Urothelium cell line (cell line): ENCODE data around the gene SSBP2.
"Not testable (repeated sequence)": the region's sequence is repeated elsewhere in the genome, so short reads cannot be mapped to it uniquely, and the experiment has no call there.

Source experiments
- DNase-seq: peaks from one replicate; pipeline ENCODE4 v3.0.0; 2011; ENCODE audit warnings: low spot score, mixed read lengths
- FAIRE-seq: peaks from 2 replicates; lab custom pipeline; 2011; peaks lifted over from hg19 to GRCh38; lab: Jason Lieb, UNC

SSBP2 gene

DNA sequence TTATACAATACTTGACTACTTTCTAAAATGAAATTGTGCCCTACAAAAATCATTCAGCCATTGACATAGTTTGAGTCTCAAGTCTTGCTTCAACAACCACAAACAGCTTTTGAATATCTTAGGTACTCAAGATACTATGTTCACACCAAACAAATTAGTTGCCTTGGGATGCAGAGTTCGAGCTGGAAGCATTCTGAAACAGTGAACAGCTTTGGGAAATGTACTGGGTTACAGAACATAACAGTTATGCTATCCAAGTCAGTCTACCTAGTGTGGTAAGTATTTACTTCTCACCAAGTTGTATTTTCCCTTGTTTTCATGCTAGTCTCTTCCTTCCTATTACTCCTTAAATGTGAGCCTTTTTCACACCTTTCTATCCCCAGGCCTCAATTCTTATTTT is 143.2 kb downstream of the SSBP2 start:
- FAIRE-seq: no peak

DNA sequence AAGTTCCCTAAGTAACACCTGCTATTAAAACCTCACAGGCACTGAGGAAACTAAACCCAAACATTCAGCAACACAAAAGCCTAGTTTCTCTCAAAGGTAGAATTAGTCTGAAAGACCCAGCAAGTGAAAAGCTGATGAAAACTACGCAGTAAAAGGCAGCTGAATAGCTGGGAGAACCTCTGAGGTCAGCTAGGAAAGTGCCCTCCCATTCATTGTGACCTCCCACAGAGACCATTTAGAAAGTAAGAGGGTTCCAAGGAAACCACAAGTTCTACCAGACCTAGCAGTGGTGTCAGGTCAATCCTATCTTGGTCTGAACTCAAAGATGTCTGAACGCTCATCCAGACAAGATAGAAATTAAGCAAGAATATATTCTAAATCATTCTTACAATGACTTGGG is 144.7 kb downstream of the SSBP2 start:
- no peak for FAIRE-seq
- no peak for DNase-seq

More for the DNA sequence above, 143.2 kb downstream of the SSBP2 start:
- no peak for DNase-seq

DNA sequence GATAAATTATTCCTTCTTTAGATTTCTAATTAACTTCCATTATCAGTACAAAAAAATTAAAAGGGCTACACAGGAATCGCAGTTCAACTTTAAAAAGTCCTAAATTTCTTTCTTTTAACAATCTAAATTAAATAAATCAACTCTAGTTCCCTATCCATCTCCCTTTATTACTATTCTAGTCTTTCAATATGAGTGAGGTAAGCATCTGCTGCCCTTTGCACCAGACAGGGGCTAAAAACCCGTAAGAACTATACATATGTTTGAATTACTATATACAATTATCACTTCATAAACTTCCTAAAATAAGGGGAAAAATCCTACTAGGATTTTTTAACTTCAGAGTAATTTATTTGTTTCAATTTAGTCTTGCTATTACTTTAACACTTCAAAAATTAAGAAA is 145.6 kb downstream of the SSBP2 start:
- no peak for FAIRE-seq
- no peak for DNase-seq

GRCh38 chr5:81604193-81604592 is 146.7 kb downstream of the SSBP2 start:
- DNase-seq (no peak), FAIRE-seq (no peak)

DNA sequence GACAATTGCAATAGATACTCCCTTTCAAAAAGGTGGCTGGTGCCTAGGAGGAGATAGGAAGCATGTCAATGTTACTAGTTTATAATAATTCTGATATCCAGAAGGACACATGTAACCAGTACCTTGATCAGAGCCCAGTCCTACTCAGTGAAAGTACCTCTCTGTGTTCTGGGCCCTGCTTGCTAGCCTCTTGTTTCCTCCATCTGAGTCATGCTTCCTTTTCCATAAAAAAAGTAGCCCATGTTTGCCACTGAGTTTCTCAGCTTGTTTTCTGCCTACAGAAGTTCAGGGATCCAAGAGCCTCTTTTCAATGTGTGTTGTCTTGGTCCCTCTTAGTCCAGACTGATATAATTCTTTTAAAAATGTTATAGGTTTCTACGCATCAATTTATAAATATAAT is 149.0 kb downstream of the SSBP2 start:
- FAIRE-seq (peak; percentile 32), DNase-seq (no peak)

DNA sequence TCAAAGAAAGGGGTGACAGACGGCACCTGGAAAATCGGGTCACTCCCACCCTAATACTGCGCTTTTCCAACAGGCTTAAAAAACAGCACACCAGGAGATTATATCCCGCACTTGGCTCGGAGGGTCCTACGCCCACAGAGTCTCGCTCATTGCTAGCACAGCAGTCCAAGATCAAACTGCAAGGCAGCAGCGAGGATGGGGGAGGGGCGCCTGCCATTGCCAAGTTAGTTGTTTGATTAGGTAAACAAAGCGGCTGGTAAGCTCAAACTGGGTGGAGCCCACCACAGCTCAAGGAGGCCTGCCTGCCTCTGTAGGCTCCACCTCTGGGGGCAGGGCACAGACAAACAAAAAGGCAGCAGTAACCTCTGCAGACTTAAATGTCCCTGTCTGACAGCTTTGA is 158.8 kb downstream of the SSBP2 start:
- FAIRE-seq, DNase-seq: not testable (repeated sequence)

DNA sequence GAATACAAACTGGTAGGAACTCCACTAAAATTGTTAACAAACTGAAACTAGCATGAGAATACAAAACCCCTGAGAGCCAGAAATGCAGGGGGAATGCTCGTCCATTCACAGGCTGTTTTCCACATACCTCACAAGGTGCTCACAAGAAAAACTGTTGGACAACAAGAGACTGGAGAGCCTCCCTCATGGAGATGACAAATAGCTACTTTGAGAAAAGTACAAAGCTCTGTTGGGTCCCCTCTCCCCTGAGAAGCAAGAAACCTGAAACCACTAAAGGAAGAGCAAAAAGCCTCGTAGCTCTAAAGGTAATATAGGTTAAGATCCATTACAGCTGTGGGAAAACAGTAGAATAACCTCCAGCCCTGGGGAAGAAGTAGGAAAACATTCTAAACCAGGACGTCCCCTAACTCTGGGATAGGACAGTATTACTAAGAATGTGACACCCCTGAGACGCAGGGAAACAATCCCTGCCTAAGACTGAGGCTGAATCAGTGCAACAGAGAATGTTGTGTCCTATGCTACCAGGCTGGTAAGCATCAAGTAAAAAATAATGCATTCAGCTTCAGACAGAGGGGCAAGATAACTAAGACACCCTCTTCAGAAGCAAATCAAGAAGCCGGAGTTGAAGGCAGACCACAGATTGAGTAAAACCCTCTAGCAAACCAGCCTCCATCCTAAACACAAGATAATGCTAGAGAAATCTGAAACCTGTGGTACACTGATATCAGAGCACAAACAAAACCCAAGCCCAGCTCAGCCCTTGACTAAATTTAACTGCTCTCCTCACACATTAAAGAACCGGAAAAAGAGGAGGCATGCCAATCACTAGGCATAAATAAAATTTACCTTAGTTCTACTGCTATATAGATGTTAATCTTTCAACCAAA is 160.2 kb downstream of the SSBP2 start:
- DNase-seq (no peak), FAIRE-seq (no peak)

DNA sequence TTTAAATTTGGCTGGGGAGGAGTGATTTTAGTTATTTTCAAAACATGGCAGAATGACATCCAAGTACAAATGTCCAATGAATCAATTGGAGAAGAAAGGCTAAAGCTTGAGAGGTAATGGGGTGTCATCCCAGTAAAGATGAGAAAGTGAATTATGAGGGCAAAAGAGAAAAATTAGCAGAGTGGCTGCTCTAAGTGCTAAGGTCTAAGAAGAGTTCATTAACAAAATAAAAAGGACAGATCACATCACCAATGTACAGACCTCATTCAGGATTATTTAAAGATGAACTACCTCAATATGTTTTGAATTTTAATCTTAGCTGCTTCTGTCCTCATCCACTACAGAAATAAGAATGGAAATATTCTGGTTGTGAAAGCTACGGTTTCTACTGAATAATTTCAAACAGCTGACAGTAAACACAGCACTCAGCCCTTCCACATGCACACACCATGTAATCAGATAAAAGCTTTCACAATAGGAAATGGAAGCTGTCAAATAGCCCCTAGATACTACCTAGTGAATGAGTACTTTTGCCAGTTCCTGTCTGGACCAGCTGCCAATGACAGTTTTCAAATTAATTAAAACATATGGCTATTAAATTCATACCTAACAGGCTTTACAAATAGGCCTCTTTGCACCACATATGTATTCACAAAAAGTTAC is 171.5 kb downstream of the SSBP2 start:
- DNase-seq (no peak), FAIRE-seq (no peak)

DNA sequence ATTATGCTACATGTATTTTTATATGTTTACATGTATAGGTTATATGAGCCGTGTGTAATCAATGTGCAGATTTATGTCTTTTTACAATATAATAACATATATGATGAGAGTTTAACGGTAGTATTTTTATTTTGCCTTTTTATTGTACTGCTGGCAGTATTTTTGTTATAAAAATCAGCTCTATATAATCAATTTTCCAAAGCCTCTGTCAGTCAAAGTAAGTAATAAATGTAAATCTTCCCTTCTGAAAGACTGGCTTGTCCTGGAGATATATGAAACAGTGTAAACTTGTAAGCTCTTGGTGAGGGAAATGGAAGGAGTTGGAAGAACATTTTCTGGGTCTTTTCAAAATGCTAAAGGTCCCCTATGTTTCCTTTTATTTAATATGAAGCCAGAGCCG is 173.8 kb downstream of the SSBP2 start:
- DNase-seq: no peak
- FAIRE-seq: no peak

DNA sequence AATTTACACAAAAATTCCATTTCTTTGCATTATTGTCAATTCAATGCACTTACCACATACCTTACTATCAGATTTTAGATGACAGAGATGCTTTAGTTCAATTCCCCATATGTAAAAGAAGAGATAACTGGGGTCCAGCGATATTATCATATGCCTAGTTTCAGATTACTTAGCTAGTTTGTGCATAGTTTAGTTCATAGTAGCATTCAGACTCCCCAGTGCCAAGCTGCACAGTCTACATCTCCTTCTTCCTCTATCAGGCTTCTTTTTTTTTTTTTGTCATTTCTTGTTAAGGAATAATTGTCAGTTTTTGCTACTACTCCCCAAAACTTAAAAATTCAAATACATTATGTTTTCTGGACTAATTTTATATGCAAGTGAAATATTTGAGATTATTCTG is 175.0 kb downstream of the SSBP2 start:
- FAIRE-seq (no peak), DNase-seq (no peak)

GRCh38 chr5:81572201-81572600 is 178.7 kb downstream of the SSBP2 start:
- FAIRE-seq (no peak), DNase-seq (no peak)

GRCh38 chr5:81558188-81558587 is 192.7 kb downstream of the SSBP2 start:
- FAIRE-seq (no peak), DNase-seq (no peak)

DNA sequence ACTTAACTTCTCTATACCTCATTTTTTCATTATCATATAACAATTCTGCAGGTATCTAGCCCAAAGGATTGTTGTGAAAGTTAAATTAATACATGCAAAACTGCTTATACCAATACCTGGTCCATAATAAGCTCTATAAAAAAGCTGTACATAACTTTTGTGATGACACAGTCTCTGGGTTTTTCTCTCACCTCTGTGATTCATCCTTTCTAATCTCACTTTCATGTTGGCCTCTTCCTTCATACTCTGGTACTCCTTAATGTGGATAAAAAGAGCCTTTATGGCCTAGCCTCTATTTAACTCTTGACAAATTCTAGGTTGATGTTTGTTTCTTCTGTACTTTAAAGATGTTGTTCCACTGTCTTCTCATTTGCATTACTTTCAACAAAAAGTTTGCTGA is 194.1 kb downstream of the SSBP2 start:
- DNase-seq (no peak), FAIRE-seq (no peak)

- FAIRE-seq: no peak
- no peak for DNase-seq
These were observed 195.0 kb downstream of the SSBP2 start for GRCh38 chr5:81555865-81556264.

GRCh38 chr5:81554647-81555046 is 196.2 kb downstream of the SSBP2 start:
- DNase-seq (no peak), FAIRE-seq (no peak)

GRCh38 chr5:81553567-81554212 is 197.2 kb downstream of the SSBP2 start:
- no peak for DNase-seq
- FAIRE-seq: no peak

DNA sequence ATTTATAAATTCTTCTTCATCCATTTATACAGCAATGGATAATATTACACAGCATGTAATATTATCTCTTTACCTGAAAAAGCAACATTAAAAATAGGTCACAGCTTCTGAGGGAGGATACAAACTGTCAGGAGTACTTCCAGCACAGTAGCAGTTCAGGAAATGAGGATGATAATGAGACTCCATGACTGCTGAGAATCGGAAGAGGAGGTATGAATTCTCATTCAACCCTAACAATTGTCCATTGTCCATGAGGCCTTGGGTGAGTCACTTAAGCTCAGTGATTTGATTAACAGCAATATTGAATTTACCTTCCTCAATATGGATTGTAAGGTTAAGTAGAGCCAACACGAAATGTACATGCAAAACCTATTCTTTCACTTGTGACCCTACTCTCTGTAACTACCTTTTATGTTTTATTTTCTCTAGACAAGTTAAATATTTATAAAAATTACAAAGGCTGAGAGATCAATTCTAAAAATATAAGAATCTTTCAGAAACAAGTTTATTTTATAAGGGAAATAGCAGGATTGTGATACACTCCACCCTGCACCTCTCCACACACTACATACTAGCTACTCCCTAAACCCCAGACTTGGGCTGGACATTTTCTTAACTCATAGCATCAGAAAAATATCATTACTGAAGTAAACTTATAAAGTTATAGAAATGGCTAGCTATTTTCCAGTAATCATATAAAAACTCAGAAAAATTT is 197.9 kb downstream of the SSBP2 start:
- DNase-seq (peak; percentile 10), FAIRE-seq (no peak)

GRCh38 chr5:81549123-81549522 is 201.8 kb downstream of the SSBP2 start:
- FAIRE-seq: no peak
- no peak for DNase-seq

- FAIRE-seq (no peak), DNase-seq (no peak)
These were observed 203.9 kb downstream of the SSBP2 start for GRCh38 chr5:81547001-81547400.

DNA sequence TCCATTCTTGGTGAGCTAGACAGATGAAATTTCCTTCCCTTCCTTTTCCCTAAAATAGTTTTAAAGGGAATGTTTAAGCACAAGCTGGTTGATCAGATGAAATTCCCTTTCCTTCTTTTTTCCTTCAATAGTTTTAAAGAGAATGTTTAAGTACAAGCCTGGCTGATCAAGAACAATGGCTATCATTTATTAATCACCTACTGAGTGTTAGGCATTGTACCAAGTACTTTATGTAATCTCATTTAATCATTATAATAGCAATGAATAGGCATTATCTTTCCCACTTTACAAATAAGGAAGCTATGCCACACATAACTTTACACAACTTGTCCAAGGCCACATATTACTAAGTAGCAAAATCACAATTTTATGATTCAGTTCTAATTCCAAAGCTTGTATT is 205.0 kb downstream of the SSBP2 start:
- DNase-seq (no peak), FAIRE-seq (no peak)

- DNase-seq (no peak), FAIRE-seq (no peak)
These were observed 206.4 kb downstream of the SSBP2 start for GRCh38 chr5:81544351-81545018.
